ENCODE data around the gene DENND1B. TPM values are rescaled to one million over a fixed set of nuclear protein-coding genes. Genes with fewer than 3 reads are reported as not detected.

DENND1B gene
- total and polyA plus RNA-seq, 9 of the 15 experiments (the other 6 are each of a cell fraction or from before 2014, with no cell fraction given): 2.1 to 12.1 (median 7.5) TPM

- Histone ChIP-seq H3K36me3 (ENCODE audit: control insufficient read depth, insufficient read depth, low read length) (no peaks in the 10 kb centered on the region; the same call in 2 of the 3 replicates), H3K4me3 (no peak overlapping the region), H3K9me3 (replicated peaks; ENCODE audit: control insufficient read depth, insufficient read depth, low read depth, low read length) (peaks cover 11% of the 10 kb centered on the region), H3K4me1 (replicated peaks in 1 of 2; ENCODE audit: control insufficient read depth in 2 of 2, insufficient read depth in 2 of 2, low read length in 2 of 2) (no peaks in the 10 kb centered on the region), H2AFZ (ENCODE audit: low read depth, low read length) (no peak overlapping the region), H3K9ac (ENCODE audit: insufficient read depth in 1 of 2, low read depth in 2 of 2, low read length in 2 of 2) (no peak overlapping the region), H3K79me2 (ENCODE audit: control insufficient read depth, insufficient read depth, low read length) (no peaks in the 10 kb centered on the region), H3K9me1 (ENCODE audit: control insufficient read depth, insufficient read depth, low read length) (no peaks in the 10 kb centered on the region), H4K20me1 (replicated peaks; ENCODE audit: control insufficient read depth, insufficient read depth, low read length) (no peaks in the 10 kb centered on the region), H3K27ac (ENCODE audit: extremely low read depth, low read depth, low read length) (no peak overlapping the region), H3K4me2 (ENCODE audit: insufficient read depth, low read length) (no peak overlapping the region), H3K27me3 (ENCODE audit: control insufficient read depth in 2 of 2, insufficient read depth in 2 of 2, low read length in 2 of 2) (no peaks in the 10 kb centered on the region)
- in situ Hi-C loops (cut with MboI) (no loop called here), intact Hi-C loops (cut with micrococcal nuclease) (no loop called here)
- ChIA-PET POLR2A (no interaction called here), CTCF (ENCODE audit: low intra/inter-chr PET ratio) (interaction anchor here (0.5 kb wide), 1 partner anchor 579 kb away, joined by 3 read pairs; no protein-coding TSS in a partner anchor)
- no TSS peak for BruUV-seq (replicated peaks)
- WGBS (ENCODE audit: insufficient coverage, low coverage, missing lambda C conversion rate): 18% methylated on average over 1 of the region's 1 CpG
- no peak for ATAC-seq
- DNase-seq (ENCODE audit: extremely low read depth in 1 of 4, low spot score in 3 of 4): peak in 3 of 4 experiments; percentile 16 to 50 (median 17)
- no peak for FAIRE-seq
- no peak for TF ChIP-seq ZNF239 (CRISPR knock-in tag; IDR thresholded peaks at IDR 0.05)
- TF ChIP-seq MIER1 (IDR thresholded peaks at IDR 0.05; ENCODE audit: low read depth): peak; percentile 16; the same call in 1 of the 2 replicates
- no peak for TF ChIP-seq POLR2AphosphoS2 (IDR thresholded peaks at IDR 0.05; ENCODE audit: low read length)
- peak; percentile 12; the same call in 1 of the 2 replicates for TF ChIP-seq EP400 (IDR thresholded peaks at IDR 0.05)
- peak; percentile 43 to 100 for TF ChIP-seq CBX3 (IDR thresholded peaks at IDR 0.05; ENCODE audit: borderline replicate concordance in 1 of 2, low read length in 2 of 2)
- TF ChIP-seq, protein P1, sequence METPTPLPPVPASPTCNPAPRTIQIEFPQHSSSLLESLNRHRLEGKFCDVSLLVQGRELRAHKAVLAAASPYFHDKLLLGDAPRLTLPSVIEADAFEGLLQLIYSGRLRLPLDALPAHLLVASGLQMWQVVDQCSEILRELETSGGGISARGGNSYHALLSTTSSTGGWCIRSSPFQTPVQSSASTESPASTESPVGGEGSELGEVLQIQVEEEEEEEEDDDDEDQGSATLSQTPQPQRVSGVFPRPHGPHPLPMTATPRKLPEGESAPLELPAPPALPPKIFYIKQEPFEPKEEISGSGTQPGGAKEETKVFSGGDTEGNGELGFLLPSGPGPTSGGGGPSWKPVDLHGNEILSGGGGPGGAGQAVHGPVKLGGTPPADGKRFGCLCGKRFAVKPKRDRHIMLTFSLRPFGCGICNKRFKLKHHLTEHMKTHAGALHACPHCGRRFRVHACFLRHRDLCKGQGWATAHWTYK (CRISPR knock-in tag; IDR thresholded peaks at IDR 0.05): no peak
- no peak for TF ChIP-seq ZNF146 (CRISPR knock-in tag; IDR thresholded peaks at IDR 0.05; ENCODE audit: unreplicated experiment)
- peak; percentile 88 for TF ChIP-seq EHMT2 (IDR thresholded peaks at IDR 0.05)
- 0 out of 2 replicates have a peak, but pooled peaks have one; percentile 36 for TF ChIP-seq GATAD2B (IDR thresholded peaks at IDR 0.05; ENCODE audit: borderline replicate concordance)
- 0 out of 2 replicates have a peak, but pooled peaks have one; percentile 9 for TF ChIP-seq CC2D1A (IDR thresholded peaks at IDR 0.05)
- no peak for TF ChIP-seq ZBTB7A (IDR thresholded peaks at IDR 0.05; ENCODE audit: borderline replicate concordance, control insufficient read depth, low read depth, low read length)
- TF ChIP-seq THRAP3 (IDR thresholded peaks at IDR 0.05; ENCODE audit: borderline replicate concordance): no peak
- TF ChIP-seq MCM7 (IDR thresholded peaks at IDR 0.05): no peak
- TF ChIP-seq, protein P2, sequence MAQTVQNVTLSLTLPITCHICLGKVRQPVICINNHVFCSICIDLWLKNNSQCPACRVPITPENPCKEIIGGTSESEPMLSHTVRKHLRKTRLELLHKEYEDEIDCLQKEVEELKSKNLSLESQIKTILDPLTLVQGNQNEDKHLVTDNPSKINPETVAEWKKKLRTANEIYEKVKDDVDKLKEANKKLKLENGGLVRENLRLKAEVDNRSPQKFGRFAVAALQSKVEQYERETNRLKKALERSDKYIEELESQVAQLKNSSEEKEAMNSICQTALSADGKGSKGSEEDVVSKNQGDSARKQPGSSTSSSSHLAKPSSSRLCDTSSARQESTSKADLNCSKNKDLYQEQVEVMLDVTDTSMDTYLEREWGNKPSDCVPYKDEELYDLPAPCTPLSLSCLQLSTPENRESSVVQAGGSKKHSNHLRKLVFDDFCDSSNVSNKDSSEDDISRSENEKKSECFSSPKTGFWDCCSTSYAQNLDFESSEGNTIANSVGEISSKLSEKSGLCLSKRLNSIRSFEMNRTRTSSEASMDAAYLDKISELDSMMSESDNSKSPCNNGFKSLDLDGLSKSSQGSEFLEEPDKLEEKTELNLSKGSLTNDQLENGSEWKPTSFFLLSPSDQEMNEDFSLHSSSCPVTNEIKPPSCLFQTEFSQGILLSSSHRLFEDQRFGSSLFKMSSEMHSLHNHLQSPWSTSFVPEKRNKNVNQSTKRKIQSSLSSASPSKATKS (CRISPR knock-in tag; IDR thresholded peaks at IDR 0.05): no peak
- TF ChIP-seq HDAC1 (IDR thresholded peaks at IDR 0.05): peak in 1 of 2 experiments; percentile 86; a peak in 2 of 4 replicates
- no peak for TF ChIP-seq KLF6 (CRISPR knock-in tag; IDR thresholded peaks at IDR 0.05; ENCODE audit: borderline replicate concordance)
- no peak for TF ChIP-seq POLR2B (IDR thresholded peaks at IDR 0.05; ENCODE audit: low read depth, partially characterized antibody)
- TF ChIP-seq TRIM24 (IDR thresholded peaks at IDR 0.05): peak; percentile 65 to 82
- peak; percentile 90 for TF ChIP-seq CBX1 (IDR thresholded peaks at IDR 0.05; ENCODE audit: low read depth)
- no peak for TF ChIP-seq NR2C2 (CRISPR knock-in tag; IDR thresholded peaks at IDR 0.05)
- TF ChIP-seq NR2C2 (tag; IDR thresholded peaks at IDR 0.05): 0 out of 2 replicates have a peak, but pooled peaks have one; percentile 14
- TF ChIP-seq MCM5 (IDR thresholded peaks at IDR 0.05; ENCODE audit: low read depth): no peak
Measured at GRCh38 chr1:197725044-197725443, 50.2 kb downstream of the DENND1B start.
